Islet precursor cell (in vitro differentiated cells): ENCODE data around the gene HSD17B11.
"Not testable (repeated sequence)": the region's sequence is repeated elsewhere in the genome, so short reads cannot be mapped to it uniquely, and the experiment has no call there.

Source experiments
- DNase-seq: peaks from one replicate; pipeline ENCODE4 v3.0.0-alpha.2; 2018

Gene HSD17B11

GRCh38 chr4:87304745-87305432 lies 86.1 kb downstream of the HSD17B11 start:
- DNase-seq = no peak

GRCh38 chr4:87299898-87300297 lies 91.1 kb downstream of the HSD17B11 start:
- no peak for DNase-seq

- DNase-seq = no peak
Measured at GRCh38 chr4:87298362-87298761, 92.6 kb downstream of the HSD17B11 start.

- not testable (repeated sequence) for DNase-seq
Measured at GRCh38 chr4:87294911-87295310, 96.1 kb downstream of the HSD17B11 start.

GRCh38 chr4:87293889-87294288 lies 97.1 kb downstream of the HSD17B11 start:
- not testable (repeated sequence) for DNase-seq

GRCh38 chr4:87286970-87287369 lies 104.0 kb downstream of the HSD17B11 start:
- no peak for DNase-seq
